Heart left ventricle (tissue), 16 donors: ENCODE data around the gene RNF208. TPM values are rescaled to one million over a fixed set of nuclear protein-coding genes. Genes with fewer than 3 reads are reported as not detected.

Experiments
- ATAC-seq, 4 donors: fragments of 200-7000 bp; cut with Tn5 transposase; one replicate each; pipeline ENCODE4 v1.9.1; 2020 to 2022; ENCODE audit warnings: moderate library complexity in 4 of 4, mild to moderate bottlenecking in 3 of 4, moderate number of reproducible peaks in 1 of 4
- DNase-seq, 5 donors: peaks; one replicate each; pipeline ENCODE4 v3.0.0-alpha.2; 2020
- H3K27ac ChIP-seq, 12 donors: fragments of 200-600 bp; sonication (generic) in 4 of 12; one replicate each; pipeline versions ENCODE4 v1.5.0 to v1.8.0; 2016 to 2022; ENCODE audit warnings: mild to moderate bottlenecking in 2 of 12
- H3K27me3 ChIP-seq, 9 donors: fragments of 200-600 bp; sonication (generic) in 2 of 9; one replicate each; pipeline versions ENCODE4 v1.5.1 to v1.8.0; 2016 to 2022; ENCODE audit warnings: mild to moderate bottlenecking in 3 of 9
- H3K36me3 ChIP-seq, 9 donors: fragments of 200-600 bp; sonication (generic) in 2 of 9; one replicate each; pipeline versions ENCODE4 v1.5.0 to v1.8.0; 2018 to 2022; ENCODE audit warnings: mild to moderate bottlenecking in 2 of 9
- H3K4me1 ChIP-seq, 12 donors: fragments of 200-600 bp; sonication (generic) in 4 of 12; one replicate each; pipeline versions ENCODE4 v1.5.0 to v1.8.0; 2016 to 2022; ENCODE audit warnings: mild to moderate bottlenecking in 3 of 12
- H3K4me3 ChIP-seq, 12 donors: fragments of 200-600 bp; sonication (generic) in 4 of 12; one replicate each; pipeline versions ENCODE4 v1.5.0 to v1.8.0; 2017 to 2022; ENCODE audit warnings: mild to moderate bottlenecking in 9 of 12, moderate library complexity in 4 of 12
- H3K9me3 ChIP-seq, 12 donors: fragments of 200-600 bp; sonication (generic) in 4 of 12; one replicate each; pipeline versions ENCODE4 v1.5.0 to v1.8.0; 2016 to 2022; ENCODE audit warnings: mild to moderate bottlenecking in 1 of 12
- POLR2A ChIP-seq, 2 donors: fragments of 450-650 bp; IDR thresholded peaks; one replicate each; pipeline ENCODE4 v1.6.1; 2017; ENCODE audit warnings: antibody characterized with exemption in 2 of 2, mild to moderate bottlenecking in 2 of 2, moderate library complexity in 2 of 2
- WGBS, 4 donors: extraction: QIAGEN DNeasy Blood & Tissue Kit in 2 of 4; methylation state at CpG; one replicate each; pipeline versions ENCODE4 v1.1.5 to v1.1.7; 2013 to 2018; 5-methylcytosine and 5-hydroxymethylcytosine counted together
- intact Hi-C, 10 donors: fragments of 100-400 bp; cut with DNase I; formaldehyde crosslinking; loops; one replicate each; pipeline versions ENCODE4 v1.11.1 to v1.14.2; 2022
- polyA plus RNA-seq, 2 donors: library from polyadenylated mRNA; stranded (reverse); fragments of 200-250 nt; gene quantifications; one replicate each; pipeline ENCODE4 v1.2.3, GENCODE V29; 2013
- total RNA-seq, 9 donors: library from RNA; depleted of rRNA in 2 of 9; stranded (reverse); fragments of >200 nt in 2 of 9; fragmentation: NEBNext Ultra II Directional in 3 of 9; extraction: Animal tissue kit (Norgen Biotek cat#: 25700) in 3 of 9; gene quantifications; one replicate each; pipeline versions ENCODE4 v1.1.0 to v1.2.4, GENCODE V29; 2016 to 2023
- TF ChIP-seq, protein P1 (sequence below), 12 donors: fragments of 200-600 bp; sonication (generic) in 4 of 12; IDR thresholded peaks; one replicate each; pipeline versions ENCODE4 v1.5.0 to v1.8.0; 2018 to 2022; ENCODE audit warnings: antibody characterized with exemption in 12 of 12, mild to moderate bottlenecking in 5 of 12
- donor health status: ischemic (EF 13 %, LVEDD 7.1; RV severe dilation, severe dysfunction).
- donor health status: healthy with polysubstance abuse.
- donor health status: DM: no; HTN: yes; CAD: no.
- donor health status: DM: no; HTN: no; CAD: no.
- donor health status: ischemic (EF 25% LVEDD 6.9; RV normal size, moderate dysfunction).
- donor health status: ischemic (EF 25% LVEDD 5.7; RV mildly dilated, moderate dysfunction).
- donor health status: healthy.
- donor health status: DM: yes; HTN: yes; CAD: no.
- donor health status: ischemic (EF 35%, LVEDD 5.7; RV mildly dilated, moderate dysfunction).
- donor health status: nonischemic (EF 11% LVEDD 7.7; RV severe dilation, severe dysfunction).
- donor health status: DM: yes; HTN: yes; CAD: no.
- donor health status: PGD.
- donor health status: ischemic (EF 29% LVEDD 5.4; RV normal size, mild dysfunction).
- donor health status: nonischemic (EF 23%, LVEDD 6.1; RV moderate dilation, normal function).

The RNF208 gene
- total and polyA plus RNA-seq, 11 donors: 6.9 to 72.7 (median 22.5) TPM

GRCh38 chr9:137215196-137215986, 6.6 kb downstream of the RNF208 start:
- Histone ChIP-seq H3K4me1 (peaks cover 2 to 26% (median 21%) of the 10 kb centered on the region in 12 donors), H3K27ac (no peak overlapping the region), H3K9me3 (no peaks in the 10 kb centered on the region), H3K36me3 (peaks cover 0 to 19% (median 0%) of the 10 kb centered on the region in 9 donors), H3K4me3 (no peak overlapping the region), H3K27me3 (no peaks in the 10 kb centered on the region)
- intact Hi-C loops: no loop called here
- DNase-seq (no peak), ATAC-seq (no peak)
- TF ChIP-seq, protein P1, sequence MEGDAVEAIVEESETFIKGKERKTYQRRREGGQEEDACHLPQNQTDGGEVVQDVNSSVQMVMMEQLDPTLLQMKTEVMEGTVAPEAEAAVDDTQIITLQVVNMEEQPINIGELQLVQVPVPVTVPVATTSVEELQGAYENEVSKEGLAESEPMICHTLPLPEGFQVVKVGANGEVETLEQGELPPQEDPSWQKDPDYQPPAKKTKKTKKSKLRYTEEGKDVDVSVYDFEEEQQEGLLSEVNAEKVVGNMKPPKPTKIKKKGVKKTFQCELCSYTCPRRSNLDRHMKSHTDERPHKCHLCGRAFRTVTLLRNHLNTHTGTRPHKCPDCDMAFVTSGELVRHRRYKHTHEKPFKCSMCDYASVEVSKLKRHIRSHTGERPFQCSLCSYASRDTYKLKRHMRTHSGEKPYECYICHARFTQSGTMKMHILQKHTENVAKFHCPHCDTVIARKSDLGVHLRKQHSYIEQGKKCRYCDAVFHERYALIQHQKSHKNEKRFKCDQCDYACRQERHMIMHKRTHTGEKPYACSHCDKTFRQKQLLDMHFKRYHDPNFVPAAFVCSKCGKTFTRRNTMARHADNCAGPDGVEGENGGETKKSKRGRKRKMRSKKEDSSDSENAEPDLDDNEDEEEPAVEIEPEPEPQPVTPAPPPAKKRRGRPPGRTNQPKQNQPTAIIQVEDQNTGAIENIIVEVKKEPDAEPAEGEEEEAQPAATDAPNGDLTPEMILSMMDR (IDR thresholded peaks at IDR 0.05): no peak
- no peak for TF ChIP-seq POLR2A (IDR thresholded peaks at IDR 0.05)
- 94 to 96% (median 95%) methylated on average over 21 to 22 of the region's 22 CpGs for WGBS, 4 donors

DNA sequence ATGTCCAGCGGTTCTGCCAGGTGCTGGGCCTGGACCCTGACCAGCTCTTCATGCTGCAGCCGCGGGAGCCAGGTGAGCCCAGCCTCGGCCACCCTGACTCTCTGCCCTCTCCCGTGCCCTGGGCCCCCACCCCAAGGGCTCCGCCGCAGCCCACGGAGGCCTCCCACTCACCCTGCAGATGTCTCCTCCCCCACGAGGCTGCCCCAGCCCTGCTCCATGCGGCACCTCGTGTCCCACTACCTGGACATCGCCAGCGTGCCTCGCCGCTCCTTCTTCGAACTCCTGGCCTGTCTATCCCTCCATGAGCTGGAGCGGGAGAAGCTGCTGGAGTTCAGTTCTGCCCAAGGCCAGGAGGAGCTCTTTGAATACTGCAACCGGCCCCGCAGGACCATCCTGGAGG, 7.4 kb downstream of the RNF208 start:
- ATAC-seq (no peak), DNase-seq (no peak)
- no peak overlapping the region for H3K4me3 ChIP-seq
- WGBS, 4 donors: 93 to 95% (median 94%) methylated on average over 16 to 19 of the region's 19 CpGs
- peaks cover 0 to 25% (median 0%) of the 10 kb centered on the region in 9 donors for H3K36me3 ChIP-seq
- H3K4me1 ChIP-seq: peaks cover 2 to 26% (median 21%) of the 10 kb centered on the region in 12 donors
- H3K27me3 ChIP-seq: no peaks in the 10 kb centered on the region
- H3K9me3 ChIP-seq: no peaks in the 10 kb centered on the region
- intact Hi-C loops: no loop called here
- no peak for TF ChIP-seq POLR2A (IDR thresholded peaks at IDR 0.05)
- TF ChIP-seq, protein P1 (IDR thresholded peaks at IDR 0.05): no peak
- no peak overlapping the region for H3K27ac ChIP-seq

DNA sequence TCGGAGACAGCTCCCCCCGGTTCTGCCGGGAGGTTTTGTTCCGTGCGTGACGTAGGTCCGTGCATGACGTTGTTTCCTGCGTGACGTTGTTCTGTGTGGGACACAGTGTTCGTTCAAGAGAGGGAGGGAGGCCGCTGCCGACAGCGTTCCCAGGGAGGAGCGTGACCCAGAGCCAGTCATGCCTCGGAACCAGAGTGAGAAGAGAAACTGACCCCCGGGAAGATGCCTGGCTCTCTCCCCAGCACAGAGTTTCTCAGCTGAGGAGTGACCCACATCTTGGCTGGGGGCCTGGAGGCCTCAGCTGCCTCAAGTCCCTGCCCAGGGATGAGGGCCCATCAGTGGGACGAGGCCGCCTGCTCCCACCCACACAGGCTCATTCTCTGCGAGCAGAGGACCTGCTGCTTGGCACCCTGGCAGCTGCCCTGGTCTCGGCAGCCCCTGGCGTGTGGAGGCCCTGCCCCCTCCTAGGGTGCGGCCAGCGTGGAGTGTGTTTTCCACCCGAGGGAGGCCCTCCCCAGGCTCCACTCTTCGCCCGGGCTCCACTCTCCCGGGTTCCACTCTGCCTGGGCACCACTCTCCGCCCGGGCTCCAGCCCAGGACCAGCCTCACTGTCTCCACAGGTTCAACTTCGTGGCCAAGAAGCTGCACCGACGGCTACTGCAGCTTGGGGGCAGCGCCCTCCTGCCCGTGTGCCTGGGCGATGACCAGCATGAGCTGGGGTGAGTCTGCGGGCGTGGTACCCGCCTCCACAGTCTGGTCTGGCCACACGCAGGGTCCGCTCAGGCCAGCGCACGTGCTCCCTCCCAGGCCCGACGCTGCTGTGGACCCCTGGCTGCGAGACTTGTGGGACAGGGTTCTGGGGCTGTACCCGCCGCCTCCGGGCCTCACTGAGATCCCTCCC, 8.6 kb downstream of the RNF208 start:
- no peaks in the 10 kb centered on the region for H3K27me3 ChIP-seq
- no peak for TF ChIP-seq POLR2A (IDR thresholded peaks at IDR 0.05)
- TF ChIP-seq, protein P1 (IDR thresholded peaks at IDR 0.05): no peak
- no peak overlapping the region for H3K4me3 ChIP-seq
- intact Hi-C loops: no loop called here
- 88 to 92% (median 91%) methylated on average over 44 to 49 of the region's 49 CpGs for WGBS, 4 donors
- ATAC-seq (no peak), DNase-seq (no peak)
- H3K27ac ChIP-seq: no peak overlapping the region
- H3K4me1 ChIP-seq: peaks cover 2 to 19% (median 15%) of the 10 kb centered on the region in 12 donors
- no peaks in the 10 kb centered on the region for H3K9me3 ChIP-seq
- H3K36me3 ChIP-seq: peaks cover 0 to 32% (median 2%) of the 10 kb centered on the region in 9 donors

- intact Hi-C loops: no loop called here
- Histone ChIP-seq H3K4me1 (peaks cover 0 to 10% (median 6%) of the 10 kb centered on the region in 12 donors), H3K9me3 (no peaks in the 10 kb centered on the region), H3K4me3 (no peak overlapping the region), H3K27me3 (no peaks in the 10 kb centered on the region), H3K36me3 (peaks cover 0 to 32% (median 3%) of the 10 kb centered on the region in 9 donors), H3K27ac (no peak overlapping the region)
- TF ChIP-seq POLR2A (IDR thresholded peaks at IDR 0.05): no peak
- TF ChIP-seq, protein P1 (IDR thresholded peaks at IDR 0.05): no peak
- 80 to 87% (median 81%) methylated on average over 16 to 21 of the region's 21 CpGs for WGBS, 4 donors
- DNase-seq (no peak), ATAC-seq (no peak)
Observed at GRCh38 chr9:137212520-137212919, 9.5 kb downstream of the RNF208 start.
